Breast epithelium (tissue), 3 donors: ENCODE measurements around the gene ITGB1BP1.

Experiments used
- POLR2AphosphoS5 ChIP-seq, 3 donors: sonication (generic); formaldehyde crosslinking; IDR thresholded peaks; one replicate each; pipeline ENCODE4 v1.6.1; 2017; ENCODE audit warnings: antibody characterized with exemption in 3 of 3
- TF ChIP-seq, protein P1 (sequence below), 3 donors: fragments of 450-650 bp; IDR thresholded peaks; one replicate each; pipeline ENCODE4 v1.5.1; 2016 to 2017; ENCODE audit warnings: antibody characterized with exemption in 3 of 3, mild to moderate bottlenecking in 3 of 3, moderate library complexity in 3 of 3

DNA sequence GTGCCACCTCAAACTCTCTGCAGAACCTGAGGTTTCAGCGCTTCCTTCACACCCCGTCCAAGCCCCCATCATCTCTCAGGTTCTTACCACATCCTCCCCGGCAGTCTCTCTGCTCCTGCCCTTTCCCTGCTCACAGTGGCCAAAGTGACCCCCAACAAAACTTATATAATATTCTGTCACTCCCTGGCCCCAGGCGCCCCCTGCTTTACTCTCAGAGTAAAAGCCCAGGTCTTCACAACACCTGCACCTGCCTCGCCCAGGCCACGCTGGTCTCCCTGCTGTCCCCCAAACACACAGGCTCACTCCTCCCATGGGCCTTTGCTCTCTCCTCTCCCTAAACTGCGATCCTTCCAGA lies 6.4 kb downstream of the ITGB1BP1 start:
- TF ChIP-seq, protein P1, sequence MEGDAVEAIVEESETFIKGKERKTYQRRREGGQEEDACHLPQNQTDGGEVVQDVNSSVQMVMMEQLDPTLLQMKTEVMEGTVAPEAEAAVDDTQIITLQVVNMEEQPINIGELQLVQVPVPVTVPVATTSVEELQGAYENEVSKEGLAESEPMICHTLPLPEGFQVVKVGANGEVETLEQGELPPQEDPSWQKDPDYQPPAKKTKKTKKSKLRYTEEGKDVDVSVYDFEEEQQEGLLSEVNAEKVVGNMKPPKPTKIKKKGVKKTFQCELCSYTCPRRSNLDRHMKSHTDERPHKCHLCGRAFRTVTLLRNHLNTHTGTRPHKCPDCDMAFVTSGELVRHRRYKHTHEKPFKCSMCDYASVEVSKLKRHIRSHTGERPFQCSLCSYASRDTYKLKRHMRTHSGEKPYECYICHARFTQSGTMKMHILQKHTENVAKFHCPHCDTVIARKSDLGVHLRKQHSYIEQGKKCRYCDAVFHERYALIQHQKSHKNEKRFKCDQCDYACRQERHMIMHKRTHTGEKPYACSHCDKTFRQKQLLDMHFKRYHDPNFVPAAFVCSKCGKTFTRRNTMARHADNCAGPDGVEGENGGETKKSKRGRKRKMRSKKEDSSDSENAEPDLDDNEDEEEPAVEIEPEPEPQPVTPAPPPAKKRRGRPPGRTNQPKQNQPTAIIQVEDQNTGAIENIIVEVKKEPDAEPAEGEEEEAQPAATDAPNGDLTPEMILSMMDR (IDR thresholded peaks at IDR 0.05): no peak
- no peak for TF ChIP-seq POLR2AphosphoS5 (IDR thresholded peaks at IDR 0.05)
